Thyroid gland (tissue), 4 donors: ENCODE measurements around the gene CAPN5. TPM values are rescaled to one million over a fixed set of nuclear protein-coding genes. Genes with fewer than 3 reads are reported as not detected.

Experiments used
- DNase-seq, 2 donors: peaks; one replicate each; pipeline ENCODE4 v3.0.0-alpha.2; 2019
- H3K27ac ChIP-seq, 3 donors: fragments of 200-600 bp; sonication (generic); 1 replicate in 2 of 3; 2 replicates in 1 of 3; pipeline ENCODE4 v1.5.1; 2016 to 2019; ENCODE audit warnings: mild to moderate bottlenecking in 1 of 3, moderate library complexity in 1 of 3
- H3K27me3 ChIP-seq: fragments of 200-600 bp; sonication (generic); one replicate; pipeline ENCODE4 v1.5.1; 2019
- H3K36me3 ChIP-seq, 2 donors: fragments of 200-600 bp; sonication (generic); one replicate each; pipeline ENCODE4 v1.5.1; 2016 to 2019
- H3K4me1 ChIP-seq, 2 donors: fragments of 200-600 bp; sonication (generic); one replicate each; pipeline ENCODE4 v1.5.1; 2017 to 2019
- H3K4me3 ChIP-seq, 3 donors: fragments of 200-600 bp; sonication (generic); replicated peaks in 1 of 3; 1 replicate in 2 of 3; 2 replicates in 1 of 3; pipeline ENCODE4 v1.5.1; 2016; ENCODE audit warnings: mild to moderate bottlenecking in 1 of 3
- H3K9me3 ChIP-seq: fragments of 200-600 bp; sonication (generic); one replicate; pipeline ENCODE4 v1.5.1; 2017
- POLR2A ChIP-seq, 2 donors: fragments of 450-650 bp; IDR thresholded peaks; one replicate each; pipeline ENCODE4 v1.6.1; 2017; ENCODE audit warnings: antibody characterized with exemption in 2 of 2, mild to moderate bottlenecking in 2 of 2, moderate library complexity in 1 of 2
- WGBS, 2 donors: methylation state at CpG; one replicate each; pipeline ENCODE4 v1.1.5; 2017; 5-methylcytosine and 5-hydroxymethylcytosine counted together
- intact Hi-C: fragments of 100-400 bp; cut with DNase I; formaldehyde crosslinking; loops from one replicate; pipeline ENCODE4 v1.15.1; 2023
- total RNA-seq, 4 donors: library from RNA; depleted of rRNA; stranded (reverse); fragments of >200 nt; gene quantifications; one replicate each; pipeline ENCODE4 v1.2.3, GENCODE V29; 2016
- TF ChIP-seq, protein P1 (sequence below), 6 experiments: fragments of 200-600 bp in 3 of 6; fragments of 450-650 bp in 3 of 6; sonication (generic) in 3 of 6; IDR thresholded peaks; one replicate each; pipeline ENCODE4 v1.5.1; 2016 to 2019; ENCODE audit warnings: antibody characterized with exemption in 6 of 6, mild to moderate bottlenecking in 2 of 6, inconsistent platforms in 1 of 6, moderate library complexity in 1 of 6

CAPN5 gene
- total RNA-seq, 4 donors from 2014 or later: 3.0 to 5.6 (median 4.1) TPM

DNA sequence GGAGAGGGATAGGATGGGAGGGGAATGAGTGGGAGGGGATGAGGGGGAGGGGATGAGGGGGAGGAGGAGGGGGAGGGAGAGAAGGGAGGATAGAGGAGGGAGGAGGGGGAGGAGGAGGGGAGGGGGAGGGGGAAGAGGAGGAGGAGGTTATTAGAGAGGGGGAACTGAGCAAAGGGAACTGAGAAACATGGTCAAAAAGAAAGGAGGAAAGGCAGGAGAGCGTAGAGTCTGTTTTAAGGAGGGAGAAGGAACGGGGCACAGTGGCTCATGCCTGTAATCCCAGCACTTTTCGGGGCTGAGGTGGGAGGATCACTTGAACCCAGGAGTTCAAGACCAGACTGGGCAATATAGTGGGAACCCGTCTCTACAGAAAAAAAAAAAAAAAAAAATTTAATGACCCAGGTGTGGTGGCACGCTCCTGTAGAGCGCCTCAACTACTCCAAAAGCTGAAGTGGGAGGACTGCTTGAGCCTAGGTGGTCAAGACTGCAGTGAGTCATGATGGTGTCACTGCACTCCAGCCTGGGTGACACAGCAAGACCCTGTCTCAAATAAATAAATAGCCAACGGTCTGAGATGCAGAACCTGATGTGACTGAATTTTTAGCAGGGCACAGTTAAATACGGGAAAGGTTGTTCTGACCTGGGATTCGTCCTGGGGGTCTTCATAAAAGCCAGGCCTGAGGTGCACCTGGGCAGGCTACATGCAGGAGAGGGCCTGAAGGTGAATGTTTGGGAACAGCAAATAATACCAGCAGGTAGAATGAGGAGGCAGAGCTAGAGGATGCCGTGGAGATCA is 28.5 kb upstream of the CAPN5 start:
- no peak for DNase-seq
- intact Hi-C loops: no loop called here
- H3K4me1 ChIP-seq: peaks cover 6 to 8% of the 10 kb centered on the region in 2 donors
- no peak overlapping the region for H3K27ac ChIP-seq
- no peaks in the 10 kb centered on the region for H3K9me3 ChIP-seq
- no peak overlapping the region for H3K4me3 ChIP-seq
- no peak for TF ChIP-seq POLR2A (IDR thresholded peaks at IDR 0.05)
- TF ChIP-seq, protein P1, sequence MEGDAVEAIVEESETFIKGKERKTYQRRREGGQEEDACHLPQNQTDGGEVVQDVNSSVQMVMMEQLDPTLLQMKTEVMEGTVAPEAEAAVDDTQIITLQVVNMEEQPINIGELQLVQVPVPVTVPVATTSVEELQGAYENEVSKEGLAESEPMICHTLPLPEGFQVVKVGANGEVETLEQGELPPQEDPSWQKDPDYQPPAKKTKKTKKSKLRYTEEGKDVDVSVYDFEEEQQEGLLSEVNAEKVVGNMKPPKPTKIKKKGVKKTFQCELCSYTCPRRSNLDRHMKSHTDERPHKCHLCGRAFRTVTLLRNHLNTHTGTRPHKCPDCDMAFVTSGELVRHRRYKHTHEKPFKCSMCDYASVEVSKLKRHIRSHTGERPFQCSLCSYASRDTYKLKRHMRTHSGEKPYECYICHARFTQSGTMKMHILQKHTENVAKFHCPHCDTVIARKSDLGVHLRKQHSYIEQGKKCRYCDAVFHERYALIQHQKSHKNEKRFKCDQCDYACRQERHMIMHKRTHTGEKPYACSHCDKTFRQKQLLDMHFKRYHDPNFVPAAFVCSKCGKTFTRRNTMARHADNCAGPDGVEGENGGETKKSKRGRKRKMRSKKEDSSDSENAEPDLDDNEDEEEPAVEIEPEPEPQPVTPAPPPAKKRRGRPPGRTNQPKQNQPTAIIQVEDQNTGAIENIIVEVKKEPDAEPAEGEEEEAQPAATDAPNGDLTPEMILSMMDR (IDR thresholded peaks at IDR 0.05): no peak
- no peaks in the 10 kb centered on the region for H3K36me3 ChIP-seq
- peaks cover 13% of the 10 kb centered on the region for H3K27me3 ChIP-seq
- WGBS, 2 donors: 81 to 82% methylated on average over 10 of the region's 10 CpGs

DNA sequence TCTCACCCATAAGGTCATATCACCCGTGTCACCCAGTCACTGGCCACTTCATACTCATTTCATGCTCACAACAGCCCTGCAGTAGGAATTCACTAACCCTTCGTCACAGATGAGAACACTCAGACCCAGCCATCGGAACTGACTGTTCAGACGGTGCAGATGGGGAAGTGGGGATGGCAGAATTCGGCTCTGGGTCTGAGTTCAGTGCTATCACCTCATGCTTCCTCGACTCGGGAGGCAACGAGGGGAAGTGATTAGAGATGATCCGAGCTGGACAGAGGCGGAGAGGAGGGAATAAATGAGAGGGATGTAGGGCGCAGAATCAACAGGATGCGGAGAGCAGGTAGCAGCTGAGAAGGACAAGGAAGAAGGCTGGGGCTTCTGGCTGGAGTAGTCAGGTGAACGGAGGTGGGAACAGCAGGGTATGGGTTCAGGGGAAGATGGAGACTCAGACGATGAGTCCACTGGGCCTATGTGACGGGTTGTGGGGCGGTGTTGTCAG is 27.9 kb upstream of the CAPN5 start:
- no peaks in the 10 kb centered on the region for H3K9me3 ChIP-seq
- peaks cover 6 to 8% of the 10 kb centered on the region in 2 donors for H3K4me1 ChIP-seq
- no peak overlapping the region for H3K4me3 ChIP-seq
- DNase-seq: no peak
- TF ChIP-seq, protein P1 (IDR thresholded peaks at IDR 0.05): no peak
- TF ChIP-seq POLR2A (IDR thresholded peaks at IDR 0.05): no peak
- 62 to 65% methylated on average over 16 of the region's 16 CpGs for WGBS, 2 donors
- intact Hi-C loops: no loop called here
- no peaks in the 10 kb centered on the region for H3K36me3 ChIP-seq
- no peak overlapping the region for H3K27ac ChIP-seq
- peaks cover 13% of the 10 kb centered on the region for H3K27me3 ChIP-seq

DNA sequence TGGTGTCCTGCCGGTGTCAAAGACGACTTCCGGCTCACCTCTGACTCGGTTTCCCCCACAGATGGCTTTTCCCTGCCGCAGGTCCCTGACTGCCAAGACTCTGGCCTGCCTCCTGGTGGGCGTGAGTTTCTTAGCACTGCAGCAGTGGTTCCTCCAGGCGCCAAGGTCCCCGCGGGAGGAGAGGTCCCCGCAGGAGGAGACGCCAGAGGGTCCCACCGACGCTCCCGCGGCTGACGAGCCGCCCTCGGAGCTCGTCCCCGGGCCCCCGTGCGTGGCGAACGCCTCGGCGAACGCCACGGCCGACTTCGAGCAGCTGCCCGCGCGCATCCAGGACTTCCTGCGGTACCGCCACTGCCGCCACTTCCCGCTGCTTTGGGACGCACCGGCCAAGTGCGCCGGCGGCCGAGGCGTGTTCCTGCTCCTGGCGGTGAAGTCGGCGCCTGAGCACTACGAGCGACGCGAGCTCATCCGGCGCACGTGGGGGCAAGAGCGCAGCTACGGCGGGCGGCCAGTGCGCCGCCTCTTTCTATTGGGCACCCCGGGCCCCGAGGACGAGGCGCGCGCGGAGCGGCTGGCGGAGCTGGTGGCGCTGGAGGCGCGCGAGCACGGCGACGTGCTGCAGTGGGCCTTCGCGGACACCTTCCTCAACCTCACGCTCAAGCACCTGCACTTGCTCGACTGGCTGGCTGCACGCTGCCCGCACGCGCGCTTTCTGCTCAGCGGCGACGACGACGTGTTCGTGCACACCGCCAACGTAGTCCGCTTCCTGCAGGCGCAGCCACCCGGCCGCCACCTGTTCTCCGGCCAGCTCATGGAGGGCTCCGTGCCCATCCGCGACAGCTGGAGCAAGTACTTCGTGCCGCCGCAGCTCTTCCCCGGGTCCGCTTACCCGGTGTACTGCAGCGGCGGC is 27.0 kb upstream of the CAPN5 start:
- intact Hi-C loops: loop anchor here (10.0 kb wide), 1 partner anchor 155 kb away; no protein-coding TSS in a partner anchor
- TF ChIP-seq, protein P1 (IDR thresholded peaks at IDR 0.05): peak in 2 of 6 experiments; percentile 10 to 27
- no peak for TF ChIP-seq POLR2A (IDR thresholded peaks at IDR 0.05)
- no peaks in the 10 kb centered on the region for H3K36me3 ChIP-seq
- H3K4me3 ChIP-seq: peak overlapping the region in 1 of 3 donors; percentile 21
- no peaks in the 10 kb centered on the region for H3K9me3 ChIP-seq
- peaks cover 13% of the 10 kb centered on the region for H3K27me3 ChIP-seq
- peak; percentile 11 to 18 for DNase-seq
- H3K27ac ChIP-seq: no peak overlapping the region
- 14 to 47% methylated on average over 8 to 11 of the region's 109 CpGs for WGBS, 2 donors
- H3K4me1 ChIP-seq: peaks cover 6 to 8% of the 10 kb centered on the region in 2 donors

DNA sequence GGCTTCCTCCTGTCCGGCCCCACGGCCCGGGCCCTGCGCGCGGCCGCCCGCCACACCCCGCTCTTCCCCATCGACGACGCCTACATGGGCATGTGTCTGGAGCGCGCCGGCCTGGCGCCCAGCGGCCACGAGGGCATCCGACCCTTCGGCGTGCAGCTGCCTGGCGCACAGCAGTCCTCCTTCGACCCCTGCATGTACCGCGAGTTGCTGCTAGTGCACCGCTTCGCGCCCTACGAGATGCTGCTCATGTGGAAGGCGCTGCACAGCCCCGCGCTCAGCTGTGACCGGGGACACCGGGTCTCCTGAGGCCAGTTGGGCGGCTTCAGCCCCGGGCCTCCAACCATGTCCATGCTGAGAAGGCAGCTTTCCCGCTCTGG is 26.4 kb upstream of the CAPN5 start:
- TF ChIP-seq, protein P1 (IDR thresholded peaks at IDR 0.05): no peak
- no peak for TF ChIP-seq POLR2A (IDR thresholded peaks at IDR 0.05)
- DNase-seq: no peak
- H3K36me3 ChIP-seq: no peaks in the 10 kb centered on the region
- H3K4me1 ChIP-seq: peaks cover 6 to 8% of the 10 kb centered on the region in 2 donors
- H3K27ac ChIP-seq: no peak overlapping the region
- WGBS, 2 donors: 57 to 84% methylated on average over 18 to 30 of the region's 37 CpGs
- peaks cover 13% of the 10 kb centered on the region for H3K27me3 ChIP-seq
- intact Hi-C loops: loop anchor here (10.0 kb wide), 1 partner anchor 154 kb away; no protein-coding TSS in a partner anchor
- no peaks in the 10 kb centered on the region for H3K9me3 ChIP-seq
- H3K4me3 ChIP-seq: no peak overlapping the region
